Colonic mucosa (tissue), 4 donors: ENCODE results near the gene TAX1BP1. TPM values are rescaled to one million over a fixed set of nuclear protein-coding genes. Genes with fewer than 3 reads are reported as not detected.
A peak's percentile ranks its signal among the peaks of the same experiment; 100 is the strongest.

ENCODE experiments used
- DNase-seq: peaks from one replicate; pipeline ENCODE4 v3.0.0-alpha.2; 2020
- H3K27ac ChIP-seq: fragments of 200-600 bp; one replicate; pipeline ENCODE4 v1.8.0; 2021
- H3K27me3 ChIP-seq: fragments of 200-600 bp; one replicate; pipeline ENCODE4 v1.8.0; 2021
- H3K36me3 ChIP-seq: fragments of 200-600 bp; one replicate; pipeline ENCODE4 v1.8.0; 2021
- H3K4me1 ChIP-seq: fragments of 200-600 bp; one replicate; pipeline ENCODE4 v1.8.0; 2021; ENCODE audit warnings: mild to moderate bottlenecking
- H3K4me3 ChIP-seq: fragments of 200-600 bp; one replicate; pipeline ENCODE4 v1.8.0; 2021
- H3K9ac ChIP-seq, 2 donors: one replicate each; pipeline ENCODE4 v1.7.0; 2013; ENCODE audit warnings: control low read depth in 2 of 2, low read depth in 2 of 2, low read length in 2 of 2
- H3K9me3 ChIP-seq: fragments of 200-600 bp; one replicate; pipeline ENCODE4 v1.8.0; 2021
- CTCF ChIP-seq: fragments of 200-600 bp; IDR thresholded peaks from one replicate; pipeline ENCODE4 v1.8.0; 2022; ENCODE audit warnings: antibody characterized with exemption, mild to moderate bottlenecking
- intact Hi-C: fragments of 100-400 bp; cut with DNase I; formaldehyde crosslinking; loops from one replicate; pipeline ENCODE4 v1.14.1; 2022
- total RNA-seq, 2 donors: library from RNA; stranded (reverse); fragmentation: NEBNext Ultra II Directional in 1 of 2; extraction: Animal tissue kit (Norgen Biotek cat#: 25700) in 1 of 2; gene quantifications; one replicate each; pipeline ENCODE4 v1.2.1, GENCODE V29; 2021
- donor health status: healthy.
- donor health status: DM: no; HTN: no; CAD: no.
- donor health status: DM: no; HTN: no; CAD: no.

The TAX1BP1 gene
- total RNA-seq, 2 donors from 2014 or later = 96.6 to 156 TPM

- Histone ChIP-seq H3K36me3 (no peaks in the 10 kb centered on the region), H3K4me1 (no peaks in the 10 kb centered on the region)
- no peak for DNase-seq
Measured at GRCh38 chr7:27765841-27766240, 25.9 kb downstream of the TAX1BP1 start.

GRCh38 chr7:27767374-27767773, 27.4 kb downstream of the TAX1BP1 start:
- H3K9ac ChIP-seq = no peak overlapping the region
- TF ChIP-seq CTCF = no peak
- H3K4me1 ChIP-seq = no peaks in the 10 kb centered on the region
- no peaks in the 10 kb centered on the region for H3K27me3 ChIP-seq
- no peak overlapping the region for H3K27ac ChIP-seq
- H3K36me3 ChIP-seq = no peaks in the 10 kb centered on the region
- no peak for DNase-seq
- no peak overlapping the region for H3K4me3 ChIP-seq
- intact Hi-C loops = no loop called here
- H3K9me3 ChIP-seq = no peaks in the 10 kb centered on the region

More at GRCh38 chr7:27765841-27766240, 25.9 kb downstream of the TAX1BP1 start:
- TF ChIP-seq CTCF = no peak
- Histone ChIP-seq H3K9me3 (no peaks in the 10 kb centered on the region), H3K27ac (no peak overlapping the region), H3K9ac (no peak overlapping the region), H3K27me3 (no peaks in the 10 kb centered on the region), H3K4me3 (no peak overlapping the region)
- intact Hi-C loops = no loop called here

- no peak overlapping the region for H3K9ac ChIP-seq
- no peak overlapping the region for H3K27ac ChIP-seq
- no peaks in the 10 kb centered on the region for H3K36me3 ChIP-seq
- no peak overlapping the region for H3K4me3 ChIP-seq
- DNase-seq = no peak
- H3K27me3 ChIP-seq = no peaks in the 10 kb centered on the region
- no peaks in the 10 kb centered on the region for H3K9me3 ChIP-seq
- no peak for TF ChIP-seq CTCF
- intact Hi-C loops = loop anchor here (10.0 kb wide), 1 partner anchor 86 kb away; no protein-coding TSS in a partner anchor
- H3K4me1 ChIP-seq = no peaks in the 10 kb centered on the region
Measured at GRCh38 chr7:27771111-27771510, 31.1 kb downstream of the TAX1BP1 start.

- H3K36me3 ChIP-seq = no peaks in the 10 kb centered on the region
- no peaks in the 10 kb centered on the region for H3K9me3 ChIP-seq
- no peak overlapping the region for H3K27ac ChIP-seq
- intact Hi-C loops = loop anchor here (10.0 kb wide), 1 partner anchor 90 kb away; no protein-coding TSS in a partner anchor
- DNase-seq = no peak
- TF ChIP-seq CTCF = peak; percentile 52
- H3K4me3 ChIP-seq = no peak overlapping the region
- no peaks in the 10 kb centered on the region for H3K27me3 ChIP-seq
- H3K9ac ChIP-seq = no peak overlapping the region
- H3K4me1 ChIP-seq = no peaks in the 10 kb centered on the region
Measured at GRCh38 chr7:27774717-27775328, 34.9 kb downstream of the TAX1BP1 start.

- Histone ChIP-seq H3K27ac (no peak overlapping the region), H3K27me3 (no peaks in the 10 kb centered on the region), H3K36me3 (no peaks in the 10 kb centered on the region), H3K9ac (no peak overlapping the region), H3K4me3 (no peak overlapping the region), H3K4me1 (no peaks in the 10 kb centered on the region), H3K9me3 (no peaks in the 10 kb centered on the region)
- intact Hi-C loops = loop anchor here (10.0 kb wide), 1 partner anchor 91 kb away; no protein-coding TSS in a partner anchor
- no peak for TF ChIP-seq CTCF
- DNase-seq = no peak
Measured at GRCh38 chr7:27775782-27776181, 35.8 kb downstream of the TAX1BP1 start.
